NCI-H82 (cell line): ENCODE data around the gene CSPG4.
"Not testable (repeated sequence)": the region's sequence is repeated elsewhere in the genome, so short reads cannot be mapped to it uniquely, and the experiment has no call there.

Source experiments
- DNase-seq: peaks from one replicate; lab custom pipeline; 2025; lab: John Stamatoyannopoulos, UW

CSPG4 gene

DNA sequence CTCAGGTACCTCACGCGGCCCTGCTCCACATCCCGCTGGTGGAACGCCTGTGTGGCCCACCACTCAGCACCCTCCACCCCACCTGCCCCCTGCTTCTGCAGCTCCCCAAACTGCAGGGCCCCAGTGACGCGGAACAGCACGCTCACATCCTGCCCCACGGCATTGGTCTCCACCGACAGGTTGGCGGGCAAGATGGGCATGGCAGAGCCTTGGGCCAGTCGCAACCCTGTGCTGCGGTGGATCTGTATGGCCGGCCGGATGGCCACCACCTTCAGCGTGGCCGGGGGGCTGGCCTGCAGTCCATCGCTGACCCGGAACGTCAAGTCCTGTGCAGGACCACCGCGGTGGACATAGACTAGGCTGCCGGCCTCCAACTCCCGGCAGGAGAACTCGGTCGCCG lies 23.8 kb downstream of the CSPG4 start:
- DNase-seq, result no peak

DNA sequence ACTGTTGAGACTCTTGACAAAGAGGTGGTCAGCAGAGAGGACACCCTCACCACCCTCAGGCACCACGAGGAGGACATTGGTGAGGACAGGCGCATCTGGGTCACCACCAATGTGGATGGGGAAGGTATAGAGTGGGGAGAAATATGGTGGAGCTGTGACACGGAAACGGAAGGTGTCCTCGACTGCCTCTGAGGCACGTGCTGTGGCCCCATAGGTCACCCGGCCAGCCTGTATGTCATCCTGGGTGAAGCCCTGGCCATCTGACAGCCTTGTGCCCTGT lies 24.4 kb downstream of the CSPG4 start:
- no peak for DNase-seq

DNA sequence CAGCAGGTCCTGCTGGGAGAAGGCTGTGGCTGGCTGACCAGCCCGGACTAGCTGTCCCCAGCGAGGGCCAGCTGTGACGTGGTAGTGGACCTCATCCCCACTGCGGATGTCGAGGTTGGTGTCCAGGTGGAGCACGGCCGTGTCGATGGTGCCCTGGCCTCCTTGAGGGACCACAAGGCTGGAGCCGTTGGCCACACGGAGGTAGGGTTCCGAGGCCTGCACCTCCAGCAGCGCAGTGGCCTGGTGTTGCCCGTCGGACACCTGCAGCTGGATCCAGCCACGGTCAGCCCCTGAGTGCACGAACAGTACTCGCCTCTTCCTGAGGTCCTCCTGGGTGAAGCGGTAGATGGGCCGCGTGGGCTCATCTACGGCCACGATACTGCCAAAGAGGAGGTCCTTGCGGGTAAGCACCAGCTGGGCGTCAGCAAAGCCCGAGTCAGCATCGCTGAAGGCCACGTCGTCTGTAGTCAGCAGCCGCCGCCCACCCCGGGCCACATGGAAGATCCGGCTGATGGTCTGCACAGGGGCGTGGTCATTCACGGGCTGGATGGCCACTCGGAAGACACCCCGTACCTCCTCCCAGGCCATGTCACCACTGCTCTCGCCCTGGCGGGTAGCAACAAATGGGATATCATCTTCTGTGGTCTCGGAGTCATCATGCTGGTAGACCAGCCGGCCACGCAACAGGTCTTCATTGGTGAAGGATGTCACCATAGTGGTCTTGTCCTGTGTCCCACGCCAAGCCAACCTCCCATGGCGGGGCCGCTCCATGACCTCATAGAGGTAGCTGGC lies 25.0 kb downstream of the CSPG4 start:
- DNase-seq, result no peak

DNA sequence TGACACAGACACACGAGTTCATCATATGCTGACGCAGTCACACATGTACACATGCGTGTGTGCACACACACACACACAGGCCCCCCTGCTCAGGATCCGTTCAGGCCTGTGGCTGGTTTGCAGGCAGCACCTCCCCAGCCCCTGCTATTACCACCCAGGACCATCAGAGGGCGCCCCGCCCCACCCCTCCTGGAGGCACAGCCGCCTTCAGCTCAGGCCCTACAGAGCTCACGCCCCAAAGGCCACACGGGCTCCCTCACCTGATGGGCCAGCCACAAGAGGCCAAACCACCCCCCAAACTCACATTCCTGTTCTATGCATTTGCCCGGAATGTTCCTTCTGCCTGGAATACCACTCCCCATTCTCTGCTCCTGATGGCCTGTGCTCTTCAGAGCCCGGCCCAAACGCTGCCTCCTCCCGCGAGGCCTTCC lies 26.4 kb downstream of the CSPG4 start:
- peak; percentile 84 for DNase-seq

DNA sequence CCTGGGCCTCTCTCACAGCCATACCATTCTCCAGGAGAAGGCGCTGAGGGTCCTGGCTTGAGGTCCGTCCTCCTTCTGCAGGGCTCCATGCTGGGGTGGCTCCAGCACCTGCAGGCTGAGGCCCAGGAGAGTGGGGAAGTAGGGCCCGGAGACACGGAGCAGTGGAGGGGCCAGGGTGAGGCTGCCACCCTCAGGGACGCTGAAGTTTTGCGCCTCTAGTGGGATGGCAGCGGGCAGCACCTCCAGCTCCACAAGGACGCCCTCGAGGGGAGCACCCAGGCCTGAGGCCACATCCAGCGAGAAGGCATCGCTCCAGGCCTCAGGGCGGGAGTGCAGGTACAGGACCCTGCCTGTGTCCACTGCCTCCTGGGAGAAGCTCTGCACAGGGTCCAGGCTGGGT lies 27.5 kb downstream of the CSPG4 start:
- no peak for DNase-seq

DNA sequence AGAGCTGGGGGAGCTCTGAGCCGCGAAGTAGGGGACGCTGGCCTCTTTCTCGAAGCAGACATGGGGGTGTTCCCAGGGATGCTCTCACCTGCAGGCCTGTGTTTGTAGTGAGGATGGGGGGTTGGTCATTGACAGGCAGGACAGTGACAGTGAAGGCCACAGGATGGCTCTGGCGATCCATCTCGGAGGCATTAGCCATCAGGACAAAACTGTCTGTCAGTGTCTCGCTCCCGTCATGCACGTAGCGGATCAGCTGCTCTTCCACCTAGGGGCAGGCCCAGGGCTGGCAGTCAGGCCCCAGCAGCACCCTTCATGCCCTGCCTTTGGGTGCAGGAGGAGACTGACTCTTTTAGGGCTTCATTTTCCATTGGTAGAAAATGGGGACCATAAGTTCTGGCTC lies 28.0 kb downstream of the CSPG4 start:
- DNase-seq, result peak; percentile 25

DNA sequence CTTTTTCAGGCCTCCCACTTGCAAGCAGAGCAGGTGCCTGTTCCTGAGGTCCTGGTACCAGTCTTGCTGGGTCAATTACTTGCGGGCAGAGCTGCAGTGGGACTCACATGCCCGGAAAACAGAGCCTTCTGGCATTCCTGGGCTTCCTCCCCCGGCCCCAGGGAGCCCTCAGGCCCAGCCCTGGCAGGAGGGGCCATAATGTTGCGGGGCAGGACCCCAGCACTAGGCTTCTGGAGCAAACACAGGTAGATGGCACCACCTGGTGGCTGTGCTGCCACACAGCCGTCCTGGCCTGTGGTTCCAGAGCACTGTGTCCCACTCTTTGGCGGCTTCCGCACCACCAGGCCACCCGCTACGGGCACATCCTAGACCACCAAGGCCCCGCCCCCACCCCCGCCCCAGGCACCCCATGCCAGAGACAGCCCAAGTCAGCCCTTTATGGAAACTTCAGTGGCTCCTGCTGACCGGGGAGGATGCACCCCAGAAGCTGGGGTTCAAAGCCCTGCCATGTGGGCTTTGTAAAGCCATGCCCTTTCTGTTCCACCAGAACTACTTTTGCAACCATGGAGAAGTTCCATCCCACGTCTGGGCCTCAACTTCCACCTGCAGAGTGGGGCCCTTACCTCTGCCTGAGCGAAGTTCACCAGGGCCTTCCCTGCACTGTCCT lies 28.9 kb downstream of the CSPG4 start:
- peak; percentile 86 for DNase-seq

DNA sequence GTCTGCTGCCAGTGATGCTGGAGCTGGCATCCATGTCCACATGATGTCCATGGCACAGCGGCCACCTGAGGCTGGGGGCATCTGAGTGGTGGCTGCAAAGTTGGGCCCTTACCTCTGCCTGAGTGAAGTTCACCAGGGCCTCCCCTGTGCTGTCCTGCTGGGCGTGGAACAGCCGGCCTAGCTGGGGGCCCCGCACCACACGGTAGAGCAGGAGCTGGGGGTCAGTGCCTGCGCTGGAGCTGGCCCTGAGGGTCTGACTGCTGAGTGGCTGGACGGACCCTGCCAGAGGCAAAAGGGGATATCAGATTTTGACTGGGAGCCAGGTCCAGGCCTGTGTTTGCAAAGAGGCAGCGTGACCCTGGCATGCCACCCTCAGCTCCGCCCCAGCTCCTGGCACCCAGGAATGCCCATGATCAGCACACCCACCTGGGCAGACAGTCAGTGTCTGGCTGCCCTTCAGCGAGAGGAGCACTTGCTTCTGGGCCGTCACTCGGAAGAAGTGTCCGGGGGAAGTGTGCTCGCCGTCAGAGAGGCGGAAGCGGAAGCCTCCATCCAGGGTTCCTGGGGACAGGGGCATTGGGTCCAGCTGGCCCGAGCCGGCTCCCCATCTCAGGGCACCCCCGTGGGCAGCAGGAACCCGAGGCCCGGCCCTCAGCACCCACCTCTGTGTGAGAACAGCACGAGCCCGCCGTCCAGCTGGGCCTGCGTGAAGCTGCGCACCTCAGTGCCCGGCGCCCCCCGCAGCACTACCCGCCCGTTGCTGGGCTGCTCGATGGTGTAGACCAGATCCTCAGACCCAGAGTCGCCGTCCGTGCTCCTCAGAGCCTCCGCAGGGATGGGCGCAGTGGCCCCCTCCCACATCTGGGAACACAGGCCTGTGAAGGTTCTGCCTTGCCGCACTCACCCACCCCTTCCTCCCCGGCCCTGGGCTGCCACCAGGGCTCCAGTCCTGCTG lies 30.2 kb downstream of the CSPG4 start:
- no peak for DNase-seq

DNA sequence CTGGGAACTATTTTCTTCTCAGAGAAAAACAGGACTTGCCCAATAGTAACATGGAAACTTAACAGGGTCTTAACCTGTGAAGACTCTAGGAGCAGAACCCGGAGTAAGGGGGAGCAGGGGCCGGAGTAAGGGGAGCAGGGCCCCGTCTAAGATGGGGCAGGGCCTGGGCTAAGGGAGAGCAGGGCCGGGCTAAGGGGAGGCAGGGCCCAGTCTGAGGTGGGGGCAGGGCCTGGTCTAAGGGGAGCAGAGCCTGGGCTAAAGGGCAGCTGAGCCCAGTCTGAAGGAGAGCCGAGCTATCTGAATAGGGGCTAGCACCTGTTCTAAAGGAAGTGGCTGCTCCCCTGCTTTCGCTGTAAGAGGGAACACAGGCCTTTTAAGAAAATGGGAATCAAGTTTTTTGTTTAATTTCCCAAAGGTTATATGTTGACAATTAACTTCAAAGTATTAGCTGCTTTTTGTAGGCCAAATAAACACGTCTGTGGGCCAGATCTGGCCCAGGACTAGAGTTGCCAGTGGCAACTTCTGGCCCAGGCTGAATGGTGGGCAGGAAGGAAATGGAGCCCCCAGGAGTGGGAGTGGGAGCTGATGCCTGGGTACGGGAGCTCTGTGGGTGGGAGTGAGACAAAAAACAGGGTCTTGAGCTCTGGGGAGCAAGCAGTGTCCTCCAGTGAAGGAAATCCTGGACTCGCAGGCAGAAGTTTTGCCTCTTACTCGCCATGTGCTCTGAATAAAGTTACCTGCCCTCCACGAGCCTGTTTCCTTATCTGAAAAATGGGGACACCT lies 32.5 kb downstream of the CSPG4 start:
- no peak for DNase-seq

DNA sequence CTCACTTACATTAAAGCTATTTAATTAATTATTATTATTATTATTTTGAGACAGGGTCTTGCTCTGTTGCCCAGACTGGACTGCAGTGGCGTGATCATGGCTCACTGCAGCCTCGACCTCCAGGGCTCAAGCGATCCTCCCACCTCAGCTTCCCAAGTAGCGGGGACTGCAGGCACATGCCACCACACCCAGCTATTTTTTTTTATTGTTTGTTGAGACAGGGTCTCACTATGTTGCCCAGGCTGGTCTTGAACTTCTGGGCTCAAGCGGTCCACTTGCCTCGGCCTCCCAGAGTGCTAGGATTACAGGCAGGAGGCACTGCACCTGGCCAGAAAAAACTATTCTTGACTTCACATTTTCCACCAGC lies 34.3 kb downstream of the CSPG4 start:
- DNase-seq, result not testable (repeated sequence)

DNA sequence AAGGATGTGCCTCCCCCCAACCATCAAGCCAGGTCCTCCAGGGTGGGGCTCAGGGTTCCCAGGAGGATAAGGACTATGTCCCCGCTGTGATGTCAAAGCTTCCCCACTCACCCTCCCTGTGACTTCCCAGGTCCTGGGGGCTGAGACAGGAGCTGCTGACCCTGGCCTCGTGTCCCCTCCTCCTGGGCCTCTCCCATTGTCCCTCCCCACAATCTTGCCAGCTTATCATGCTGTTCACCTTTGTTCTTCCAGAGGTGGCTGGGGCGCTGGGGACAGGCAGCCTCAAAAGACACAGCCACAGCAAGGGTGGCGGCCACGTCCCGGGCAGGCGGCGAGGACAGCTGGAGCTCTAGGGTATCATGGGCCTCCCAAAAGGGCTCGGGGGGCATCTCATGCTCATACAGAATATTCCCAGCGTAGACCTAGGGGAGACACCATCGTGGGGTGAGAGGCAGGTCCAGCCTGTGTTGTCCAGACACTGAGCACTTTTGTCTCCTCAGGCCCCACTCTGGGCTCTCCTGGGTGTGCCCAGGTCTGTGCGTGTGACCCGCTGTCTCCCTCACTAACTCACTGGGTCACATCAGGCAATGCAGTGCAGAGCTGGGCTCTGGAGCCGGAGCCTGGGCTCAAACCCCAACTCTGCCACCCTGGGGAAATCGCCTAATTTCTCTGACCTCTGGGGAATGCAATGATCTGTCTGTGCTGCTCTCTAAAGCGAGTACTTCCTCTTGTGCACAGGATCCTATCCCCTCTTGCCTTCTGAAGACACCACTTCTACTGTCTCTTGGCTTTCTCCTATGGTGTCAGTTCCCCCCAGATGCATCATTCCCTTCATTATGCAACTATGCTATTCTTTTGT lies 35.0 kb downstream of the CSPG4 start:
- no peak for DNase-seq

DNA sequence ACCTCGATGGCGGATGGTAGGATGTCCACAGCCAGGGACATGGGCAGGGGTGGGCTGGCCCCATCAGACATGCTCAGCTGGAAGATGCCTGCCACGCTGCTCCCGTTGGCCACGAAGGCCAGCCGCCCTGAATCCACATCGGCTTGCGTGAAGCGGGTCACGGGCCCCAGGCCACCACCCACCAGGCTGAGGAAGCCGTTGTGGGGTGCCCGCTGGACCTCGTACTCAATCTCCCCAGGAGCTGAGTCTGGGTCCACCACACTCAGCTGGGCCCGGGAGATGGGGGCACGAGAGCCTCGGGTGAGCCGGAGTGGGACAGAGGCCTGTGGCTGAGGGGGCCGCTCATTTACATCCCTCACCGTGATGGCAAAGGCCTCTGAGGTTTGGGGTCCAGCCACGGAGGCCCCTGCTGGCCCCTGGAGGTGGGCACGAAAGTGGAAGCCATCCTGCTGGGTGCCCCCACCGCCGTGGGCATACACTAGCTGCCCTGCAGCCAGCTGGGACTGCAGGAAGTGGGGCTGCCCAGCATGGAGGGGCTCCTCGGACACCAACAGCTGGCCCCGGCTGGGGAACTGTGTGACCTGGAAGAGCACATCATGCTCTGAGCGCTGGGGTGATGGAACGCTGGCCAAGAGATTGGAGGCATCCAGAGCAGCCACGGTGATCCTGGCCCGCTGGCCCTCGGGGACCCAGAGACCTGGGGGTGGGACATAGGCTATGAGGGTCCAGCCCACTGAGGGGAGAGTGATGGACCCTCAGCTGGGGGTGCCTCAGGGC lies 35.8 kb downstream of the CSPG4 start:
- no peak for DNase-seq

DNA sequence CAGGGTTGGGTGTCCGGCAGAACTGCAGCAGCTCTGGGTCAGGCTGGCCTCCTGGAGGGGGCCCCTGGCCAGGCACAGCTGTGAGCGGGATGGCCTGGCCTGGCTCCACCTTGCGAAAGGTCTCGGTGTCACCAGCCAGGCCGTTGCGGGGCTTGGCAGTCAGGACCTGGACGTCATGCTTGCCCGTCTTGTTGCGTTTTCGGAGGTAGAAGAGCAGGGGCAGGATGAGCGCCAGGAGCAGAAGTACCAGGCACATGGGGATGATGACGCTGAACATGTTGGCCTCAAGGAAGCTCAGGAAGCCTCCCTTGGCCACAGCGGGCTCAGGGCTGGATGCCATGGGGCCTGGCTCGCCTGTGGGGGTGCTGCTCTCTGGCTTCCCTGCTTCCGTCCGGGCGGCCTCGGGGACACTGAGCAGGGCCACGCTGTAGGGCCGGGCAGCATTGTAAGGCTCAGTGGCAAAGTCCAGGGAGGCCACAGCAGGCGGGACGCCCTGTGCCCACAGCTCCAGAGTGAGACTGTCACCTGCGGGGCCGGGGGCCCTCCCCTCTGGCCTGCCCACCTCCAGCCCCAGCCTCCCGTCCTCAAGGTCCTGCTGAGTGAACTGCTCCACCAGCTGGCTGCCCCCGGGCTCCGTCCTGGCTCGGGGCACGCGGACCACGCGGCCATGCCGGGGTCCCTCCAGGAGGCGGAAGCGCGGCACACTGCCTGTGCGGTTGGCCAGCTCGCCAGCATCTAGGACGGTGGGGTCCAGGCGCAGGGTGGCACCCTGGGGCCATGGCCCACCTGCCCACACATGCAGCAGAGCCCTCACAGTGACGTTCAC lies 36.9 kb downstream of the CSPG4 start:
- no peak for DNase-seq

DNA sequence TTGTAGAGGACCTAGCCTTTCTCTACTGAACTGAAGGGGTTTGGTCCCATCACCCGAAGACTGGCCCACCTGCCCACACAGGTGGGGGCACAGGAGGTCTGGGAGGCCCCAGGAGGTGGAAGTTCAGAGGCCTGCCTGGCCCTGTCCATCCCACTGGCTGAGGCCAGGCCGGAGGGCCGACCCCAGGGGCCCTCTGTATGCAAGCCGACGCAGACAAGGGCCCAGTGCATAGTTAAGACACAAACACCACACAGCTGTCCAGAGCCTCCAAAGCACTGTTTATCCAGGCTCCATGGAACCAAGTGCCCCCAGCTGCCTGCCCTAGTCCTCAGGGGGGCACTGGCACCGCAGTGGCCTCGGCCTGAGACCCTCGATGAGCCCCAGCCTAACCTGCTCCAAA lies 38.3 kb downstream of the CSPG4 start:
- DNase-seq, result no peak

DNA sequence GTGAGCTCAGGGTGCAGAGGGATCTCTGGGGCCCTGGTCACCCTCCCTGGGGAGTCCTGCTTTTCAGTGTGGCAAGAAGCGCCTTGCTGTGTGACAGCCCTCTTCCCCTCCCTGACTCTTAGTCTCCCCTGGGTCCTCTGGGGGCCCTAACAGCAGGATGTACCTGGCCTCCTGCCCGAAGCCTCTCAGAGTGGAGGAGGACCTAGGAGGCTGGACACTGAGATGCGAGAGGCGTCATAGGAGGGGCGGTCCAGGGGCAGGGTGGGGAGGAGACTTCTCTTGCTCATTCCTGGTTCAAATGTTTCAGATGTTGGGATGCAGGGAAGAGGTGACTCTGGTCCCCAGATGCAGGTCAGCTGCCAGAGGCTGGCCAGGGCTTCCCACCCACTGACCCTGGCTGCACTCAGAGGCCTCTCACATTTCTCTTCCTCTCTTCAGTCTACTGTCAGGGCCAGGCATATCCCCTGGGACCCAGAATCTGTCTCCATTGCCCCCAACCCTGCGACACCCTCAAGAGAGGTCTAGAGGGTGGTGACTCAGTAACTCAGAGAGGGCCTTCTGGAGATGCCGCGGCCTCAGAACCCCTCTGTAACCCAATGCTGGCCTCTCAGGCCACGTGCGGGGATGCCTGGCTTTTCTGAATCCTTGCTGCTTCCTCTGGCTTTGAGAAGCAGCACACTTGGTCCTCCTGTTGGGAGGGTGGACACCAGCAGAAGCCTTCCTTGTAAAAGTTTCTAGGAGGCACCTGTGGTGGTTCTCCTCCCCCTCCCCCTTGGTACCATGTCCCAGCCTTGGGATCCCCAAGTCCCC lies 39.0 kb downstream of the CSPG4 start:
- DNase-seq, result no peak

DNA sequence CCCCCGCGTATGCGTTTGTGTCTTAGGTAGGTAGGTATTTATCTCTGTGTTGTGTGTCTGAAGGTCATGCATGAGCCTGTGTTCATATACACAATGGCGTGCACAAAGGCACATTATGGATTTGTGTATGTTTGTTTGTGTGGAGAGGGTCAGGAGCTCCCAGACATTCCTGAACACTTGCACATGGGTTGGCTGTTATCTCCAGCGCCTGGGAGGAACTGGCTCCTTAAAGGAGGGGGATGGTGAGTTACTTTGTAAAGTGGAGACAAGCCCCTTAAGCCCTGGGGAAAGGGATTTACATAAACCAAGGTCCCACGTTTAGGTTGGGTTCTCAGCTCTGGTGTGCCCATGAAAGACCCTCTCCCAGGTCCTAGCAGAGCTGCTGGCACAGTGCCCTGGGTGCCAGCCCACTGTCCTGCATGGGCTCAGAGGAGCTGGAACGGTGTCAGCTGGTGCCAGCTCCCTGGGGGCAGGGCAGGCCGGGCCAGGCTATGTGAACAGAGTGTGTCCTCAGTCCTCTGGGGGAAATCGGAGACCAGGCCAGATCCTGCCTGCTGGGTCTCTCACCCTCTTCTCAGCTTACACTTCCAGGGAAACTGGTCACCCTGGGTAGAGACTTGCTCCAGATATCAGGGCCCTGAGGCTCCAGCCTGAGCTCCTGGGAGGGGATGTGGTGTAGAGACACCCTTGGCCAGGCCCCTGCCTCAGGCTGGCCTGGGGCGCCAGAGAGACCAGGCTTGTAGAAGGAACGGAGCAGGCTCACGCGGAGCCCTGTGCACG lies 39.8 kb downstream of the CSPG4 start:
- peak; percentile 86 for DNase-seq

DNA sequence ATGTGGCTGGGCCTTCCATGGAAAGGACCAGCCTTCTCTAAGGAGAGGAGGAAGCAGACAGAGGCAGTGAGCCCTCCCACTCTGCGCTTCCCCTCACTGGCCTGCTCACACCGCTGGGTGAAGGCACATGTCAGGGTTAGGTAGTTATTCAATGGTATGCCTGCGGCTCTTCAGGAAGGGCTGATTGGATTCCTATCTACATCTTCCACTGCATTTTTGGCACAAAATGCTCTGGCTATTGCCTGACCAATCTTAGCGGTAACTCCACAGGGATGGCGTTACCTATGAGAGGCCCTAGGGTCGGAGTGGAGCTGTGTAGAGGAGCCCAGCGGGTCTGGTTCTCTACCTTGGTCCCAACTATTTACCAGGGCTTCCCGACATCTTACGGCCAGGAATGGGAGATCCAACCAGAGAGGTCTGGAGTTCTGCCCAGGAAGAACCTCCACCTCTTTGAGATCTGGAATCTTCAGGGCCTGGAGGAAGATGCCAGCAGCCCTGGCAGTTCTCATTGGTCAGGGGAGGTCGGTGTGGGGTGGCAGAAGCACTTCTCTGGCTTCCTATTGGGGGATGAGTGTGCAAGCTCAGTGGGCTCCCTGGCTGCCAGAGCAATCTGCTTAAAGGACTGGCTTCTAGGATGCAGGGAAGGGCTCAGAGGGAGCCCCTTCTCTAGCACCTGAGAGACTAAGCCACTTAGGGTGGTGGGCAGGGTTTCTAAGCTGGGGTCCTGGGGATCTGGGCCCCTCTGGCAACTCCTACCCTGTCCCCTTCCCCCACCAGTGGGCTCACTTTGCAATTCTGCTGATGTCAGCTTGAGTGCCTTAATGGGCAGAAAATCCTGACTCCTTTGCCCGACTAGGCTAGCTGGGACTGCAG lies 40.7 kb downstream of the CSPG4 start:
- DNase-seq, result peak; percentile 36
